ENCODE data around the gene APRT. TPM values are rescaled to one million over a fixed set of nuclear protein-coding genes. Genes with fewer than 3 reads are reported as not detected.

The APRT gene
- total RNA-seq, 1 experiment from 2014 or later, result 311 TPM

GRCh38 chr16:88811769-88812512, at the start of gene APRT (continued):
- TF ChIP-seq, protein P1, sequence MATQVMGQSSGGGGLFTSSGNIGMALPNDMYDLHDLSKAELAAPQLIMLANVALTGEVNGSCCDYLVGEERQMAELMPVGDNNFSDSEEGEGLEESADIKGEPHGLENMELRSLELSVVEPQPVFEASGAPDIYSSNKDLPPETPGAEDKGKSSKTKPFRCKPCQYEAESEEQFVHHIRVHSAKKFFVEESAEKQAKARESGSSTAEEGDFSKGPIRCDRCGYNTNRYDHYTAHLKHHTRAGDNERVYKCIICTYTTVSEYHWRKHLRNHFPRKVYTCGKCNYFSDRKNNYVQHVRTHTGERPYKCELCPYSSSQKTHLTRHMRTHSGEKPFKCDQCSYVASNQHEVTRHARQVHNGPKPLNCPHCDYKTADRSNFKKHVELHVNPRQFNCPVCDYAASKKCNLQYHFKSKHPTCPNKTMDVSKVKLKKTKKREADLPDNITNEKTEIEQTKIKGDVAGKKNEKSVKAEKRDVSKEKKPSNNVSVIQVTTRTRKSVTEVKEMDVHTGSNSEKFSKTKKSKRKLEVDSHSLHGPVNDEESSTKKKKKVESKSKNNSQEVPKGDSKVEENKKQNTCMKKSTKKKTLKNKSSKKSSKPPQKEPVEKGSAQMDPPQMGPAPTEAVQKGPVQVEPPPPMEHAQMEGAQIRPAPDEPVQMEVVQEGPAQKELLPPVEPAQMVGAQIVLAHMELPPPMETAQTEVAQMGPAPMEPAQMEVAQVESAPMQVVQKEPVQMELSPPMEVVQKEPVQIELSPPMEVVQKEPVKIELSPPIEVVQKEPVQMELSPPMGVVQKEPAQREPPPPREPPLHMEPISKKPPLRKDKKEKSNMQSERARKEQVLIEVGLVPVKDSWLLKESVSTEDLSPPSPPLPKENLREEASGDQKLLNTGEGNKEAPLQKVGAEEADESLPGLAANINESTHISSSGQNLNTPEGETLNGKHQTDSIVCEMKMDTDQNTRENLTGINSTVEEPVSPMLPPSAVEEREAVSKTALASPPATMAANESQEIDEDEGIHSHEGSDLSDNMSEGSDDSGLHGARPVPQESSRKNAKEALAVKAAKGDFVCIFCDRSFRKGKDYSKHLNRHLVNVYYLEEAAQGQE (IDR thresholded peaks at IDR 0.05; ENCODE audit: low read depth), result no peak
- TF ChIP-seq EZH2 (IDR thresholded peaks at IDR 0.05) (no peak), ZBTB33 (IDR thresholded peaks at IDR 0.05; ENCODE audit: extremely low read depth, insufficient replicate concordance, low read length) (peak; percentile 4), JUND (IDR thresholded peaks at IDR 0.05) (no peak)

GRCh38 chr16:88861359-88861758, 49.6 kb upstream of the APRT start:
- intact Hi-C loops (cut with micrococcal nuclease), result no loop called here
- Histone ChIP-seq H3K4me3 (replicated peaks in 1 of 2; ENCODE audit: low read depth in 1 of 2, low read length in 2 of 2) (no peak overlapping the region), H3K4me2 (ENCODE audit: low read length) (no peak overlapping the region), H2AFZ (ENCODE audit: low read depth, low read length, poor library complexity, severe bottlenecking) (no peak overlapping the region), H3K9me3 (ENCODE audit: control insufficient read depth in 1 of 2, insufficient read depth in 1 of 2, low read depth in 1 of 2, low read length in 2 of 2) (no peaks in the 10 kb centered on the region), H3K9me2 (ENCODE audit: insufficient read depth) (no peaks in the 10 kb centered on the region), H3K36me3 (ENCODE audit: control insufficient read depth in 1 of 2, insufficient read depth in 2 of 2, low read length in 2 of 2) (peaks cover 25 to 28% of the 10 kb centered on the region in 2 experiments; a peak in 3 of 4 replicates), H3K9ac (ENCODE audit: low read length) (no peak overlapping the region), H3K4me1 (ENCODE audit: control insufficient read depth in 1 of 2, insufficient read depth in 2 of 2, low read length in 2 of 2) (peaks cover 5 to 9% of the 10 kb centered on the region in 2 experiments), H3K79me2 (ENCODE audit: insufficient read depth, low read length) (peaks cover 18% of the 10 kb centered on the region), H4K20me1 (ENCODE audit: insufficient read depth) (no peaks in the 10 kb centered on the region), H3K27ac (ENCODE audit: low read depth, low read length) (no peak overlapping the region), H3K27me3 (ENCODE audit: insufficient read depth, low read length) (no peaks in the 10 kb centered on the region)
- BruUV-seq (replicated peaks), result no TSS peak
- ChIA-PET CTCF (no interaction called here), POLR2A (no interaction called here), RAD21 (ENCODE audit: low non-redundant PET in 1 of 2, low total read pairs in 2 of 2, uncharacterized antibody in 2 of 2, unreplicated experiment in 2 of 2) (no interaction called here)
- DNase-seq (ENCODE audit: low read depth, low spot score) (no peak), ATAC-seq (no peak)
- TF ChIP-seq TCF7L2 (IDR thresholded peaks at IDR 0.05; ENCODE audit: borderline replicate concordance, extremely low read depth, insufficient read depth, insufficient read length) (no peak), CBX3 (IDR thresholded peaks at IDR 0.05; ENCODE audit: low read depth) (no peak), ATF3 (IDR thresholded peaks at IDR 0.05) (no peak), EZH2 (IDR thresholded peaks at IDR 0.05) (no peak), FOSL1 (IDR thresholded peaks at IDR 0.05; ENCODE audit: low read depth) (no peak), MAX (IDR thresholded peaks at IDR 0.05) (no peak), CTCF (IDR thresholded peaks at IDR 0.05 in 2 of 3, conservative IDR thresholded peaks at IDR 0.05 in 1 of 3; ENCODE audit: borderline replicate concordance in 1 of 3, insufficient read depth in 1 of 3, low read depth in 2 of 3, low read length in 2 of 3) (no peak), ZFX (IDR thresholded peaks at IDR 0.05) (no peak)
- TF ChIP-seq, protein P1 (IDR thresholded peaks at IDR 0.05; ENCODE audit: low read depth), result no peak
